GM18520 (cell line): Measurements from ENCODE around the gene CDR2.
A peak's percentile ranks its signal among the peaks of the same experiment; 100 is the strongest.
"Not testable (repeated sequence)": the region's sequence is repeated elsewhere in the genome, so short reads cannot be mapped to it uniquely, and the experiment has no call there.

ENCODE experiments used
- ATAC-seq: cut with Tn5 transposase; IDR thresholded peaks from one replicate; pipeline ENCODE4 v1.9.1; 2021; ENCODE audit not compliant: unreplicated experiment

CDR2 gene

DNA sequence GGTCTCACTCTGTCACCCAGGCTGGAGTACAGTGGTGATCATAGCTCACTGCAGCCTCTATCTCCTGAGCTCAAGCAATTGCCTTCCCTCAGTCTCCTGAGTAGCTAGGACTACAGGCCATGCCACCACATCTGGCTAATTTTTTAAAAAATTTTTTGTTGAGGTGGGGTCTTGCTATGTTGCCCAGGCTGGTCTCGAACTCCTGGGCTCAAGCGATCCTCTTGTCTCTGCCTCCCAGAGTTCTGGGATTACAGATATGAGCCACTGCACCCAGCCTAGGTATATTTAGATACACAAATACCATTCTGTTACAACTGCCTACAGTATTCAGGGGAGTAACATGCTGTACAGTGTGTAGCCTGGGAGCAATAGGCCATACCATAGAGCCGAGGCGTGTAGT is 62.9 kb downstream of the CDR2 start:
- ATAC-seq = no peak

DNA sequence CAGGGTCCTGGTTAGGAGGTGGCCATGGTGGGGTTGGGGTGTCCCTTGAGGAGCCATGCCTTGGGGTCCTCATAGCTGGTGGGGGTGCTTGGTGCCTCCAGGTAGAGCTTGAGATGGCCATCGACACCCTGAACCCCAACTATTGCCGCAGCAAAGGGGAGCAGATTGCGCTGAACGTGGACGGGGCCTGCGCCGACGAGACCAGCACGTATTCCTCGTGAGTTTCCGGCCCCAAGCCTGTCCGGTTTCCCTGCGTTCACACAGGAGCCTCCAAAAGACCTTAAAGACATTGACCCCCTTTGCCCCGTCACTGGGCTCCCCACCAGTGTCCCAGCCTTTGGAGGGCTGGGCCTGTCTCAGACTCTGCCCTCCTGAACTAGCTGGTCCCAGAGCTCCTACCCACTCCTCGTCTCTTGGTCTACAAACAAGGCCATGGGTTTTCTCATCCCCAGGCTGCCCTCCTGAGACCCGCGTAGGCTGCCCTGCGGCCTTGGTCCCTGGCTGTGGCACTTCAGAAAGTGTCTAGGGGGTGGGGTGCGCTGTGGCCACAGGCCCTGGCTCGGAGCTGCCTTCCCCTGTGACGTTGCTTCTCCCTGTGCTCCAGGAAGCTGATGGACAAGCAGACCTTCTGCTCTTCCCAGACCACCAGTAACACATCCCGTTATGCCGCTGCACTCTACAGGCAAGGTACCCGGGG is 65.4 kb downstream of the CDR2 start:
- no peak for ATAC-seq

DNA sequence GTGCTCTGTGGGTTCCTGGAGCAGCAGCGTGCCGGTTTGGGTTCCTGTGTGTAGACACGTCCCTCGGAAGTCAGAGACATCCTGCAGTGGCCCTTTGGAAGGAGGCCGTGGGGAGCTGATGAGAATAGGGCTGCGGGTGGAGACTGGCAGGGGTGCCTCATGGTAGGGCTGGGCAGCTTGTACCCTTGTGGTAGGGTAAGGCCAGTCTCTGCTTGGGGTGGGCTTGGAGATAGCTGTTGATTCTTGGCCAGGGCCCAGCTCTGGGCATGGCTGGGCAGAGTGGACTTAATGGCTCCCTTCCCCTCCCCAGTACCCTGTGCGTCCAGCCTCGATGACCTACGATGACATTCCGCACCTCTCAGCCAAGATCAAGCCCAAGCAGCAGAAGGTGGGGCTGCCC is 66.6 kb downstream of the CDR2 start:
- no peak for ATAC-seq

- ATAC-seq = no peak
These were observed 67.6 kb downstream of the CDR2 start for GRCh38 chr16:22306788-22307187.

GRCh38 chr16:22304411-22304810 is 70.0 kb downstream of the CDR2 start:
- ATAC-seq = no peak

DNA sequence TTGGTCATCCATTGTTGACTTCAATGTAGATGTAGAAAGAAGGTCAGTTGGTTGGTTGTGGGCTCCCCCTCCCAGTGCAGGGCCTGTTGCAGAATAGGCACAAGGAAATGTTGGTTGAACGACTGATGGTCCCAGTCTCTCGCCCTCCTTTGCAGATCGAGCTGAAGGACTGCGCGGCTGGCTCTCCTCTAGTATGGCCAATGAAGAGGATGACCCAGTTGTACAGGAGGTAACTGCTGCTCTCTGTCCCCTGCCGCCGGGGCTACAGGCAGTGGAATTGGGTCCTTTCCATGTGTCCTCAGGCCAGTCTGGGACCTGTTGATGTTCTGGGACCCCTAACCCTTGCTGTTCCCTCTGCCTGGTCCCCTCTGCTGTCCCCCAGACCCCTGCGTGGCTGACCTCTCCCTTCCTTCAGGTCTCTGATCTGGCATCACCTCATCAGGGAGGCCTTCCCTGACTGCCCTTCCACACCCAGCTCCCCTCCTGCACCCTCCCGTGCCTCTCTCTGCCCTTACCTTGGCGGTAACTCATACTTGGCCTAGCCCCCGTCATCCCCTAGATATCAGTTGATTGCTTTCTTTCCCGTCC is 71.5 kb downstream of the CDR2 start:
- ATAC-seq = no peak

DNA sequence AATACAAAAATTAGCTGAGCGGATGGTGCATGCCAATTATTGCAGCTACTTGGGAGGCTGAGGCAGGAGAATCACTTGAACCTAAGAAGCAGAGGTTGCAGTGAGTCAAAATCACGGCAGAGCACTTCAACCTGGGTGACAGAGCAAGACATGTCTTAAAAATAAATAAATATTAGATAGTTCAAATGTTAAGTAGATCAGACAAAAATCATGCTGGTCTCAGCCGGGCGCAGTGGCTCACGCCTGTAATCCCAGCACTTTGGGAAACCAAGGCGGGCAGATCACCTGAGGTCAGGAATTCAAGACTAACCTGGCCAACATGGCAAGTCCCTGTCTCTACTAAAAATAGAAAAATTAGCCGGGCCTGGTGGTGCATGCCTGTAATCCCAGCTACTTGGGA is 73.0 kb downstream of the CDR2 start:
- not testable (repeated sequence) for ATAC-seq

- no peak for ATAC-seq
These were observed 73.9 kb downstream of the CDR2 start for GRCh38 chr16:22300427-22301071.

DNA sequence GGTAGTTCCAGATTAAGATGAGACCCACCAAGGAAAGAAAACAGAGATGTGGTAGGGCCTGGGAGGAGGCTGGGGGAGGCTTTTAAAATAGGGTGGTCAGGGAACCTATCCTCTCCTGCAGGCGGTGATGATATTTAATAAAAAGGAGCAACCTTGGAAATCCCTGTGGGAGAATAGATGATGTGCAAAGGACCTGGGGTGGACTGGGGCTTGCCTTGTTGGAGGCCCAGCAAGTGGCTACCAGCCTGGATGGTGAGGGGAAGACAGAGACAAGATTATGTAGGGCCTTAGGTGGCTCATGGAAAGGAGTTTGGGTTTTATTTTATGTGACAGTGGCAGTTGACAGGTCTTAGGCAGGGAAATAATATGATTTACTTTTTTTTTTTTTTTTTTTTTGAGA is 75.4 kb downstream of the CDR2 start:
- ATAC-seq = no peak

DNA sequence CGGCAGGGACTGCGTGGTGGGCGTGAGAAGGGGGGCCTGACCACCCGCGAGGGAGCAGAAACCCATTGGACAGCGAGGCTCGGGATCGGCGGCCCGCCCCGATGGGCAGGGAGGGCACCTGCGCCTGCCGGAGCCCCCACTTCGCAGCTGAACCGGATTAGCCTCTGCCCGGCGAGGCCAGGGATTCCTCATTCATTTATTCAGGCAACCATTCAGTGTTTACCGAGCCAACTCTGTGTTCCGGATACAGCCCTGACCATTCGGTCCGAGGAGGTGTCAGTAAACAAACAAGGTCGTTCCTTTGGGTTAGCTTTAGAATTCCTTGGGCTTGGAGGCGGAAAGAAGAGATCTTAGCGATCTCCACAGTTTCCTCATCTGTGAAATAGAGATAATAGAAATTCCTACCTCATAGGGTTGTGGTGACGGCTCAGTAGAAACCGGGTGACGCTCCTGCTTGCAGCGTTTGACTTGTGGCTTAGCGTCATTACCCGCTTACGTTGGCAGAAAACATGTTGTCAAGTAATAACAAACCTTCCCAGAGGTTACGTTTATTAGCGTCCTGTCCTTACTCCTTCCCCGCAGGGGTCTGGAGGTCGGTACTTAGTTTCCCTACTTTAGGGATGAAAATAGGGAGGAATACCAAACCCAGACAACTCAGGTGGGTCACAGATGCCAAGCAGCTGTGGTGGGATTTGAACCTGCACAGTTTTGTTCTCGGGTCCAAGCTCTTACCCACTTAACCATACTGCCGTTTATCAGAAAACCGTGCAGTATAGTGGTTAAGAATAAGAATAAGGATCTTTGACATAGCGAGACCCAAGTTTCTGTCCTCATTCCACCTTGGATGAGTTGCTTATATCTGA is 76.3 kb downstream of the CDR2 start:
- peak; percentile 25 for ATAC-seq

- ATAC-seq = peak; percentile 79
These were observed 77.1 kb downstream of the CDR2 start, which contains the start of gene POLR3E for GRCh38 chr16:22297114-22297870. TSS of gene POLR3E (plus strand) at chr16:22297409. CDS start at chr16:22302969, 5,560 bp downstream.

GRCh38 chr16:22296225-22297113 is 78.0 kb downstream of the CDR2 start:
- no peak for ATAC-seq
